ENCODE data around the gene DENND5A.

The DENND5A gene

GRCh38 chr11:9130297-9130696 is 134.9 kb downstream of the DENND5A start:
- Histone ChIP-seq H3K4me3 (ENCODE audit: insufficient read depth, low read depth, low read length) (no peak overlapping the region), H3K4me1 (ENCODE audit: control insufficient read depth, insufficient read depth, low read length) (no peaks in the 10 kb centered on the region), H3K27me3 (ENCODE audit: control insufficient read depth, insufficient read depth, low read length, poor library complexity, severe bottlenecking) (no peaks in the 10 kb centered on the region), H3K27ac (ENCODE audit: insufficient read depth, low read depth, low read length, poor library complexity, severe bottlenecking) (no peak overlapping the region), H3K36me3 (ENCODE audit: control insufficient read depth, insufficient read depth, low read length) (no peaks in the 10 kb centered on the region), H3K9me3 (ENCODE audit: control insufficient read depth, low read length) (no peaks in the 10 kb centered on the region)
- 97 to 98% methylated on average over 1 of the region's 1 CpG for WGBS, 2 experiments

DNA sequence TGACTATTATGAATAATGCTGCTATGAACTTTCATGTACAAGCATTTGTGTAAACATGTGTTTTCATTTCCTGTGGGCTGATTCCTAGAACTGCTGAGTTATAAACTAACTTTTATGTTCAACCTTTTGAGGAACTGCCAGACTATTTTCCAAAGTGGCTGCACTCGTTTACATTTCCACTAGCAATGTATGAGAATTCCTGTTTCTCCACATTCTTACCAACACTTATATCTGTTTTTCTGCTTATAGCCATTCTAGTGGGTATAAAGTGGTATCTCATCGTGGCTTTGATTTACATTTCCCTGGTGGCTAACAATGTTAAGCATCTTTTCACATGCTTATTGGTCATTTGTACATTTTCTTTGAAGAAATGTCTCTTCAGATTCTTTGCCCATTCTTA is 138.5 kb downstream of the DENND5A start:
- Histone ChIP-seq H3K9me3 (ENCODE audit: control insufficient read depth, low read length) (no peaks in the 10 kb centered on the region), H3K36me3 (ENCODE audit: control insufficient read depth, insufficient read depth, low read length) (no peaks in the 10 kb centered on the region), H3K4me3 (ENCODE audit: insufficient read depth, low read depth, low read length) (no peak overlapping the region), H3K4me1 (ENCODE audit: control insufficient read depth, insufficient read depth, low read length) (no peaks in the 10 kb centered on the region), H3K27me3 (ENCODE audit: control insufficient read depth, insufficient read depth, low read length, poor library complexity, severe bottlenecking) (no peaks in the 10 kb centered on the region), H3K27ac (ENCODE audit: insufficient read depth, low read depth, low read length, poor library complexity, severe bottlenecking) (no peak overlapping the region)
- WGBS, 2 experiments: 91 to 95% methylated on average over 1 to 2 of the region's 2 CpGs

DNA sequence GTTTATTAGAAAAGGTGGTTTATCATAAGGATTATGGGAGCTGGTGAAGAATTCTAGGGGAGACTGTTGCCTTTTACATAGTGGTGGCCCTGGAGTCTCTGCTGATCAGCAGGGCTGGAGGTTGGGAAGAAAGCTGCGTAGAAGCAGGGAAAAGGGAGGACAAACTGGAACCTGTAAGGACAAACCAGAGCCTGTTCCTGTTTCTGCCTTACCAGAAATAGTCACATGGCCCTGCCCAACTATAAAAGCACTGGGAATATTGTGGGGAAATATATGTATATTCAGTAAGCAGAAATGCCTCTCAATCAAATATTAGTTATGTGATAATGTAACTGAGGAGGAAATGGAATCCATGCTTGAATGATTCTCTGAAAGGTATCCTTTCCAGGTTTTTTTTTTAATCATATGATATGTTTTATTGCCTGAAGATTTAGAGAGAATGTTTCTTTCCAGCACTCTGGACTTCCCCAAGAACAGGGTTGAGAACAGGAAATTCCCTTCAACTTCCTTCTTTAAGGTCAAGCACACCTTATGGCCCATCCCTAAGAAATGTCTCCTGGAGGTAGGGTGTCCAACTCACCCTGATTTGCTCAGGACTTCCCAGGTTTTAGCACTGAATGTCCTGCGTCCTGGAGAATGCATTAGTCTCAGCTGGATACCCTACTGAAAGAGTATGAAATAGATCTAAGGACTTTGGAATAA is 139.8 kb downstream of the DENND5A start:
- Histone ChIP-seq H3K4me1 (ENCODE audit: control insufficient read depth, insufficient read depth, low read length) (no peaks in the 10 kb centered on the region), H3K27me3 (ENCODE audit: control insufficient read depth, insufficient read depth, low read length, poor library complexity, severe bottlenecking) (no peaks in the 10 kb centered on the region), H3K36me3 (ENCODE audit: control insufficient read depth, insufficient read depth, low read length) (no peaks in the 10 kb centered on the region), H3K27ac (ENCODE audit: insufficient read depth, low read depth, low read length, poor library complexity, severe bottlenecking) (no peak overlapping the region), H3K9me3 (ENCODE audit: control insufficient read depth, low read length) (no peaks in the 10 kb centered on the region), H3K4me3 (ENCODE audit: insufficient read depth, low read depth, low read length) (no peak overlapping the region)
- 92 to 95% methylated on average over 2 of the region's 2 CpGs for WGBS, 2 experiments

DNA sequence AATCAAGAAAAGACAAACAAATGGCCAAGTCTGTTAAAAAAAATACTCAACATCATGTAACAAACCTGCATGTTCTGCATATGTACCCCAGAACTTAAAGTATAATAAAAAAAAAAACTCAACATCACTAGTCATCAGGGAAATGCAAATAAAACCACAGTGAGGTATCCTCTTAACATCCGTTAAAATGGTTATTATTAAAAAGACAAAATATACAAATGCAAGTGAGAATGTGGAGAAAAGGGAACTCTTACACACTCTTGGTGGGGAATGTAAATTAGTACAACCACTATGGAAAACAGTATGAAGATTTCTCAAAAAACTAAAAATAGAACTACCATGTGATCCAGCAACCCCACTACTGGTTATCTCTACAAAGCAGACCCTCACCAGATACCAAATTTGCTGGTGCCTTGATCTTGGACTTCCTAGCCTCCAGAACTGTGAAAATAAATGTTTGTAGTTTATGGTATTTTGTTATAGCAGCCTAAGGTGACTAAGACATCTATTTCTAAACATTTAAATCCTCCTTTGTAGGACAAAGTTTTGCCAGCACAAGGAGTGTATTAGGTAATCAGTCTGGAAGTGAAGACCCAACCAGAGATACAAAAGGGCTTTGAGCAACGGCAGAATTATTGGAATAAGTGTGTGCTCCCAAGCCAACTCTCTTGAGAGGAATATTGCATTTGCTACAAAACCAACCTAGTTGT is 141.4 kb downstream of the DENND5A start:
- Histone ChIP-seq H3K36me3 (ENCODE audit: control insufficient read depth, insufficient read depth, low read length) (no peaks in the 10 kb centered on the region), H3K27me3 (ENCODE audit: control insufficient read depth, insufficient read depth, low read length, poor library complexity, severe bottlenecking) (no peaks in the 10 kb centered on the region), H3K27ac (ENCODE audit: insufficient read depth, low read depth, low read length, poor library complexity, severe bottlenecking) (no peak overlapping the region), H3K9me3 (ENCODE audit: control insufficient read depth, low read length) (no peaks in the 10 kb centered on the region), H3K4me3 (ENCODE audit: insufficient read depth, low read depth, low read length) (no peak overlapping the region), H3K4me1 (ENCODE audit: control insufficient read depth, insufficient read depth, low read length) (no peaks in the 10 kb centered on the region)
- WGBS, 2 experiments: 94 to 97% methylated on average over 1 of the region's 2 CpGs

DNA sequence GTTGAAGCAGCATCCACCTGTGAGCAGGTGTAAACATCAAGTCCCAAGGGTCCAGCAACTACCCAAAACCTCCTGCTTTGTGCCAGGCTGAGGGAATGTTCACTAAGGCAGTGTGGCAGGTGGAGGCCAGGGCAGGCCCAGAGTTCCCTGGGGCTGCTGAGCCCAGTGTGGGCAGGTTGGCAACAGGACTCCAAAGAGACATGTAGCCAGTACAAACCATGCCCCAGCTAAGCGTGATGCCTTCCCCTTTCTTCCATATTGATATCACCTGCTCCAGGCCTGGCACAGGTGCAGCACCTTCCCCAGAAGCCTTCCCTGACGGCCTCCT is 143.7 kb downstream of the DENND5A start:
- WGBS, 2 experiments: 91 to 95% methylated on average over 2 of the region's 2 CpGs
- Histone ChIP-seq H3K4me3 (ENCODE audit: insufficient read depth, low read depth, low read length) (no peak overlapping the region), H3K27ac (ENCODE audit: insufficient read depth, low read depth, low read length, poor library complexity, severe bottlenecking) (no peak overlapping the region), H3K9me3 (ENCODE audit: control insufficient read depth, low read length) (no peaks in the 10 kb centered on the region), H3K4me1 (ENCODE audit: control insufficient read depth, insufficient read depth, low read length) (no peaks in the 10 kb centered on the region), H3K27me3 (ENCODE audit: control insufficient read depth, insufficient read depth, low read length, poor library complexity, severe bottlenecking) (no peaks in the 10 kb centered on the region), H3K36me3 (ENCODE audit: control insufficient read depth, insufficient read depth, low read length) (no peaks in the 10 kb centered on the region)

GRCh38 chr11:9120664-9121468 is 144.3 kb downstream of the DENND5A start:
- Histone ChIP-seq H3K27ac (ENCODE audit: insufficient read depth, low read depth, low read length, poor library complexity, severe bottlenecking) (no peak overlapping the region), H3K4me3 (ENCODE audit: insufficient read depth, low read depth, low read length) (no peak overlapping the region), H3K9me3 (ENCODE audit: control insufficient read depth, low read length) (no peaks in the 10 kb centered on the region), H3K27me3 (ENCODE audit: control insufficient read depth, insufficient read depth, low read length, poor library complexity, severe bottlenecking) (no peaks in the 10 kb centered on the region), H3K36me3 (ENCODE audit: control insufficient read depth, insufficient read depth, low read length) (no peaks in the 10 kb centered on the region), H3K4me1 (ENCODE audit: control insufficient read depth, insufficient read depth, low read length) (no peaks in the 10 kb centered on the region)
- WGBS, 2 experiments: 58 to 59% methylated on average over 9 of the region's 9 CpGs

GRCh38 chr11:9118277-9118676 is 146.9 kb downstream of the DENND5A start:
- Histone ChIP-seq H3K27ac (ENCODE audit: insufficient read depth, low read depth, low read length, poor library complexity, severe bottlenecking) (no peak overlapping the region), H3K4me3 (ENCODE audit: insufficient read depth, low read depth, low read length) (no peak overlapping the region), H3K36me3 (ENCODE audit: control insufficient read depth, insufficient read depth, low read length) (no peaks in the 10 kb centered on the region), H3K4me1 (ENCODE audit: control insufficient read depth, insufficient read depth, low read length) (no peaks in the 10 kb centered on the region), H3K27me3 (ENCODE audit: control insufficient read depth, insufficient read depth, low read length, poor library complexity, severe bottlenecking) (no peaks in the 10 kb centered on the region), H3K9me3 (ENCODE audit: control insufficient read depth, low read length) (no peaks in the 10 kb centered on the region)
- WGBS, 2 experiments: 87 to 93% methylated on average over 2 of the region's 2 CpGs

- Histone ChIP-seq H3K27ac (ENCODE audit: insufficient read depth, low read depth, low read length, poor library complexity, severe bottlenecking) (no peak overlapping the region), H3K36me3 (ENCODE audit: control insufficient read depth, insufficient read depth, low read length) (no peaks in the 10 kb centered on the region), H3K4me1 (ENCODE audit: control insufficient read depth, insufficient read depth, low read length) (no peaks in the 10 kb centered on the region), H3K4me3 (ENCODE audit: insufficient read depth, low read depth, low read length) (no peak overlapping the region), H3K27me3 (ENCODE audit: control insufficient read depth, insufficient read depth, low read length, poor library complexity, severe bottlenecking) (no peaks in the 10 kb centered on the region), H3K9me3 (ENCODE audit: control insufficient read depth, low read length) (no peaks in the 10 kb centered on the region)
- 95 to 100% methylated on average over 1 to 2 of the region's 2 CpGs for WGBS, 2 experiments
These were observed 153.1 kb downstream of the DENND5A start for GRCh38 chr11:9112075-9112474.

- 95 to 96% methylated on average over 2 to 3 of the region's 3 CpGs for WGBS, 2 experiments
- Histone ChIP-seq H3K4me3 (ENCODE audit: insufficient read depth, low read depth, low read length) (no peak overlapping the region), H3K36me3 (ENCODE audit: control insufficient read depth, insufficient read depth, low read length) (no peaks in the 10 kb centered on the region), H3K27me3 (ENCODE audit: control insufficient read depth, insufficient read depth, low read length, poor library complexity, severe bottlenecking) (no peaks in the 10 kb centered on the region), H3K9me3 (ENCODE audit: control insufficient read depth, low read length) (no peaks in the 10 kb centered on the region), H3K27ac (ENCODE audit: insufficient read depth, low read depth, low read length, poor library complexity, severe bottlenecking) (no peak overlapping the region), H3K4me1 (ENCODE audit: control insufficient read depth, insufficient read depth, low read length) (no peaks in the 10 kb centered on the region)
These were observed 155.1 kb downstream of the DENND5A start for GRCh38 chr11:9109858-9110731.

Data from ectodermal cell (in vitro differentiated cells).